ENCODE measurements around the gene NPTXR.

Gene NPTXR

GRCh38 chr22:38850941-38851849 is 7.4 kb upstream of the NPTXR start:
- no peak for DNase-seq

GRCh38 chr22:38850399-38850798 is 6.6 kb upstream of the NPTXR start:
- no peak for DNase-seq

DNA sequence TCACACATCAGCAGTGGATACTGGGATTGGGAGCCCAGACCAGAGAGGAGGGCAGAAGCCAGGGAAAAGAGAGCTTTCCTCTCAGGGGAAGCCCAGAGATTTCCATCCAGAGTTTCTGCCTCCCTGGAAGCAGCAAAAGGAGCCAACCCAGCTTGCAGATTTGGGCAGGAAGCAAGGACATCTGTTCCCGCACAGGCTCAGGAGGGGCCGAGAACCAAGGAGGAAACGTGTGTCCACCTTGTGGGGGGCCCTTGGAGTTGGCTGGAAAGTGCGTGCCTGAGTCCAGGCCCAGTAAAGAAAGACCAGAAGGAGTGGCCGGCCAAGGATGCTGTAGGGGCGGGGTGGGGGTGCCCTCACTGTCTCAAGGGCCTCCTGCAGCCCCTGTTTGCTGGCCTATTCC is 6.0 kb upstream of the NPTXR start:
- no peak for DNase-seq

GRCh38 chr22:38846412-38846811 is 2.6 kb upstream of the NPTXR start:
- DNase-seq: no peak

DNA sequence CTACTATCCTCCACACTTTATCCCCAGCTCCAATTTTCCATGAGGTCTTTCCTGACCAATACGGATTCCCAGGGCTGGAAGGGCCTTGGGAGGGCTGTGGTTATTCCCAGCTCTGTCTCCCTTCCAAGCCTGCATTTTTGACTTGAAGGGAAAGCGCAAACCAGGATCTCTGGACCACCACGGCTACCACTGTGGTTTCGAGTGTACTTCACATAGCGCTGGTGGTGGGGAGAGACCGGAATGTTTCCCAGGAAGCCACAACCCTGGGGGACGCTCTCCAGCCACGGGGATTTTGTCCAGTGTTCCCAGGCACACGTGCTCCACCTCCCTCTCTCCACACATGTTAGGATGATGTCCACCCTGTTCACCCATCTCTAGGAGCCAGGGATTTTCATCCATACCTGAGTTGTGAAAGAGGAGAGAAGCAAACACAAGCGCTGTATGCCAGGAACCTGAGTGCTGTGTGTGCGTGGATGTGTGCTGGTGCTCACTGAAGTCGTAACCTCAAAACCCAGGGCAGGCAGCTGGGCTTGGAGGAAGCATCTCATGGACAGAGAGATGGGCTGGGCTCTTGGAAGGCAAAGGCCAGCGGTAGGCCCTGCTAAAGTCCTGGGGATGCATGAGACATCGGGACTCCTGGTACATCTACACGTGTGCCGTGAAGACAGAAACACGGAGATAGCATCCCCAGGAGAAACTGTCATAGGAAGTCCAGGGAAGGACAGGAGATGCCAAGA is 1.3 kb upstream of the NPTXR start:
- DNase-seq: no peak

GRCh38 chr22:38844315-38845003 is 631 bp upstream of the NPTXR start:
- no peak for DNase-seq

GRCh38 chr22:38843201-38843656 is 599 bp downstream of the NPTXR start:
- DNase-seq: peak; percentile 56

DNA sequence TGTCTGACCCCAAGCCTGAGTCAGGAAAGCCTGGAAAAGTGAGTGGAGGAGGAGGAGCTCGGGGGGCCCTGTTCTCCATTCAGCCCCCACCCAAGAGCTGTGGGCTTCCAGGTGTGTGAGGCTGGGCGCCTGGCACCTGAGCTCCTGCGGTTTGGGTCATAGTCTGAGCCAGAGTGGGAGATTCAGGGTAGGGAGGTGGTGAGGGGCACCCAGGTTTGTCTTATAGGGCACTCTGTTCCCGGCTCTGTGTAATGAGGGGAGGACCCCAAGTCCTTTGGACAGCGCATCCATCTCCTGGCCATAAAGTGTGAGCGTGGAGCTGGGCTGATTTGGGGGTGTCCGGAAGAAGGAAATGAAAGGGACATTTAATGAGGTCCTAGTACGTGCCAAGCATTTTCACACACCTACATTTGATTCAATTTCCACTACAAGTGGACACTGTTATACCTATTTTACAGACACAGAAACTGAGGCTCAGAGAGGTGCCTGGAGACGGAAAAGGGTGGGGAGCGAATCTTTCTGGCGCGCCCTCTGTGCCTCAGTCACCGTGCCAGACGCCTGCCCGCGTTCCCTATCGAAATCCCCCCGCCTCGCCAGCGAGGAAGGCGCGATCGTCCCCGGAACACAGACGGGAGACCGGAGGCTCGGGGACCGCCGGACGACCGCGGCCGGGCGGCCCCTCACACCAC is 1.2 kb downstream of the NPTXR start:
- DNase-seq: no peak

- DNase-seq: no peak
These were observed 2.2 kb downstream of the NPTXR start for GRCh38 chr22:38841635-38842034.

- DNase-seq: no peak
These were observed 2.6 kb downstream of the NPTXR start for GRCh38 chr22:38841211-38841610.

DNA sequence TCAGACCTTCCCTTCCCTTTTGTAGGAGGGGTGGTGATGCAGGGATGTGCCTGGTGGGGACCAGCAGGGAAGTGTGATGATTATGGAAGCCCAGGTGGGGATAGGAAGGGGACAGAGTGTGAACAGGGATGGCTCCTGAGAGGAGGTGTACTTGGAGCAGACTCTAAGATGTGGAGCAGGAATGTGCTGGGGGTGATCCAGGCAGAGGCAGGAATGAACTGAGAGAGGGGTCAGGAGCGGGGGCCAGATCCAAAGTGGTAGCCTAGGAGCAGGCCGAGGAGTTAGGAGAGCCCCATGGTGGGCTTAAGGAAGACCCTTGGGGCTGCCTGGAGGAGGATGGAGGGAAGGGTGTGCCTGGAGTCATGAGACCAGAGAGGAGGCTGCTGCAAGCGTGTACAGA is 3.7 kb downstream of the NPTXR start:
- DNase-seq: no peak

DNA sequence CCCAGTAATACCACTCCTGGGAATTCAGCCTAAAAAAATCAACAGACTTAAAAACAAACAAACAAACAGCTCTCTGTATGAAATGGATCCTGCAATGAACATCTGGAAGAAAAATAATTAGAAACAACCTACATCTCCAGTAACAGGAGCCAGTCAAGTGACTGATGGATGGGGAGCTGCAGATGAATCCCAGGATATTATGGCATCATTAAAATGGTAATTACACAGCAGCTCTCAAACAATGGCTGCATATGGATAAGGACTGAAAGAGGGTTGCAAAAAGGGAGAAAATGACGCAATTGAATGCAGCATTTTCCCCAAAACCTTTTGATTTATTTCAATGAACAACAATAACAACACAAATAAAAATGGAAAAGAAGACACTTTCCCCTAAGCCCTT is 4.1 kb downstream of the NPTXR start:
- DNase-seq: no peak

DNA sequence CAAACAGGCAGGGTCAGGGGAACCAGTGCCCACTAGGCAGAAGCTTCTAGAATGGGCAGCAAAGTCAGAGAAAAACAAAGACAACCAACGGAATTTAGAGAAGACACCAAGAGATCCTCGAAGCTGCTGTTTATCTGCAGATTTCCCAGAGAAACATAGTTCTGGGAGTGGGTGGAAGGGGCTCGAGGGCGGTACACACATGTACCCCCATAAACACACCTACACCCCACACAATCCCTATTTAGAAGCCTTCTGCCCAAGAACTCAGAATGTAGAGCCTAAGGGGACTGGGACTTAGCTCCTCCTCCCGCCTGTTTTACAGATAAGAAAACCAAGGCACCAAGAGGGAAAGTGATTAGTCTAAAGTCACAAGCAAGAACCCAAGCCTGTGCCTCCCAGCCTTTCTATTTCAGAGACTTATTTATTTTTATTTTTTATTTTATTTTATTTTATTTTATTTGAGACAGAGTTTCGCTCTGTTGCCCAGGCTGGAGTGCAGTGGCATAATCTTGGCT is 6.4 kb downstream of the NPTXR start:
- DNase-seq: no peak

GRCh38 chr22:38835888-38836301 is 7.9 kb downstream of the NPTXR start:
- DNase-seq: no peak

DNA sequence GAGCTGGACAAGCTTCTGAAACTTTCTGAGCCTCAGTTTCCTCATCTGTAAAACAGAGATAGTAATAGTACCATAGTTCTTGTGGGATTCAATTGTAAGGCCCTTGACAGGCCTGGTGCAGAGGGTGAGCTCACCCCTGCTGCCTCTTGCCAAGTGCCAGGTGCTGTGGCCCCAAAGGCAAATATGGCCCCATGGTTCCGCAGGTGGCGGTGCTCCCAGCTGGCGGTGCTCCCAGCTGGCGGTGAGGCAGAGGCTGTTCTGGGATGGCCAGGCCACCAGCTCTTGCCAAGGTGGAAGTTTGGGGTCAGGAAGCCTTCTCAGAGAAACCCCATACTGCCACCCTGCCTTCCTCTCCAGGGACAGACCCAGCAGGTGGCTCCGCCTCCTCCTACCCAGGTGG is 8.8 kb downstream of the NPTXR start:
- no peak for DNase-seq

- no peak for DNase-seq
These were observed 9.4 kb downstream of the NPTXR start for GRCh38 chr22:38834215-38834953.

DNA sequence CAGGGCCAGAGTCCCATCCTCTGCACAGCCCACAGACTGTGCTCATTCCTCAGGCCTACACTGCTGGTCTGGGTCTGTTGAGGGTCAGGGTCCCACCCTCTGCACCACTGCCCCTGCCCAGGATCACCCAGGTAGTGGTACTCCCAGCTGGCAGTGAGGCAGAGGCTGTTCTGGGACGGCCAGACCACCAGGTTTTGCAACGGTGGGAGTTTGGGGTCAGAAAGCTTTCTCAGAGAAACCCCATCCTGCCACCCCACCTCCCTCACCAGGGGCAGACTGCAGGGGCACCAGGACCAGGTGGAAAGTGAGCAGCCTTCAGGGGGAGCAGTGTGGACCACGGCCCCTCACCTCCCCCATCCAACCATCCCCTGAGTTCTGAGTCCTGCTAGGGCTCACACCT is 10.8 kb downstream of the NPTXR start:
- no peak for DNase-seq

- no peak for DNase-seq
These were observed 11.5 kb downstream of the NPTXR start for GRCh38 chr22:38832005-38832978.

- DNase-seq: no peak
These were observed 12.5 kb downstream of the NPTXR start for GRCh38 chr22:38831166-38831945.

DNA sequence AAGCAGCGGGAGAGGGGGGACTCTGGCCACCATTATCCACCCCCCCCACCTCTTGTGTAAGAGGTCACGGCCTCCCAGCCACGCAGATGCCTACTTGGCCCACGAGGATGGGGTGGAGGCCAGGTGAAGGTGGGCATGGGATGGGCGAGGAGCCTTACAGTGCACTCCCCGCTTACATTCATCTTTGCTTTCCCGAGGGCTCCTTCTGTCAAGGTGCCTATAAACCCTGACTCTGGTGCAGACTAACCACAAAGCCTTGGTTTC is 13.1 kb downstream of the NPTXR start:
- no peak for DNase-seq

All from activated CD8-positive, alpha-beta memory T cell treated with anti-CD3 and anti-CD28 coated beads, Interleukin-2, amount 50 U/mL, for 4 hours (primary cell).